GM12878 (cell line): ENCODE measurements around the gene DCAF11. TPM values are rescaled to one million over a fixed set of nuclear protein-coding genes. Genes with fewer than 3 reads are reported as not detected.

Source experiments
- ATAC-seq: fragments of 200-7000 bp; cut with Tn5 transposase; 3 replicates; pipeline ENCODE4 v1.9.1; 2020; ENCODE audit warnings: mild to moderate bottlenecking, moderate library complexity
- BruUV-seq: library from RNA; stranded (reverse); fragments of 400-500 nt; replicated peaks from 2 replicates; lab custom pipeline; 2021; lab: Mats Ljungman, UMichigan
- CTCF ChIA-PET: fragments of 300-600 bp; sonication (Branson Sonifier 250); formaldehyde crosslinking; extraction: SDS; loops from one replicate; lab custom pipeline; 2021; ENCODE audit warnings: inconsistent platforms; lab: Yijun Ruan, JAX
- POLR2A ChIA-PET: fragments of 350-600 bp; formaldehyde crosslinking; extraction: SDS; loops from one replicate; lab custom pipeline; 2021; ENCODE audit warnings: inconsistent platforms; lab: Charles Lee
- RAD21 ChIA-PET: fragments of 300-600 bp; sonication (Branson Sonifier 250); formaldehyde crosslinking; loops from one replicate; lab custom pipeline; 2023; ENCODE audit warnings: antibody characterized with exemption; ENCODE audit not compliant: unreplicated experiment; lab: Charles Lee
- SMC1A ChIA-PET: fragments of 300-600 bp; sonication (Branson Sonifier 250); formaldehyde crosslinking; loops from one replicate; lab custom pipeline; 2023; ENCODE audit not compliant: unreplicated experiment, uncharacterized antibody; lab: Charles Lee
- DNase-seq: peaks from one replicate; pipeline ENCODE4 v3.0.0-alpha.2; 2011; ENCODE audit warnings: low read depth, low spot score
- FAIRE-seq: peaks from 3 replicates; lab custom pipeline; 2011; peaks lifted over from hg19 to GRCh38; lab: Jason Lieb, UNC
- H2AFZ ChIP-seq: 2 replicates; pipeline ENCODE4 v1.6.0; 2011; ENCODE audit warnings: low read depth, low read length, control low read depth; ENCODE audit not compliant: control insufficient read depth
- H3K27ac ChIP-seq: 2 replicates; pipeline ENCODE4 v1.5.1; 2011; ENCODE audit warnings: control low read depth; ENCODE audit not compliant: control insufficient read depth, insufficient read depth
- H3K27me3 ChIP-seq, 2 experiments: replicated peaks in 1 of 2; 2 replicates each; pipeline versions ENCODE4 v1.6.0 to v1.6.1; 2011; ENCODE audit warnings: low read length in 1 of 2; ENCODE audit not compliant: control insufficient read depth in 2 of 2, insufficient read depth in 2 of 2
- H3K36me3 ChIP-seq, 2 experiments: 2 replicates each; pipeline ENCODE4 v1.5.1; 2011; ENCODE audit warnings: low read length in 1 of 2; ENCODE audit not compliant: control insufficient read depth in 2 of 2, insufficient read depth in 2 of 2
- H3K4me1 ChIP-seq: 2 replicates; pipeline ENCODE4 v1.6.1; 2011; ENCODE audit warnings: mild to moderate bottlenecking, low read length, moderate library complexity, mixed read lengths; ENCODE audit not compliant: control insufficient read depth, insufficient read depth
- H3K4me2 ChIP-seq: 2 replicates; pipeline ENCODE4 v1.6.0; 2011; ENCODE audit warnings: control low read depth; ENCODE audit not compliant: control insufficient read depth, insufficient read depth
- H3K4me3 ChIP-seq: fragments of 200-600 bp; sonication (generic); 2 replicates; pipeline ENCODE4 v1.5.1; 2016
- H3K79me2 ChIP-seq: 2 replicates; pipeline ENCODE4 v1.6.0; 2011; ENCODE audit warnings: low read length; ENCODE audit not compliant: control insufficient read depth, insufficient read depth
- H3K9ac ChIP-seq: 2 replicates; pipeline ENCODE4 v1.8.0; 2011; ENCODE audit warnings: low read length, control low read depth, mixed read lengths; ENCODE audit not compliant: control insufficient read depth, insufficient read depth
- H3K9me3 ChIP-seq: replicated peaks from 3 replicates; pipeline ENCODE4 v1.5.1; 2011; ENCODE audit warnings: mild to moderate bottlenecking, low read length; ENCODE audit not compliant: control insufficient read depth, insufficient read depth
- H4K20me1 ChIP-seq: 2 replicates; pipeline ENCODE4 v1.6.0; 2011; ENCODE audit not compliant: control insufficient read depth, insufficient read depth
- ASH2L ChIP-seq: fragments of 300-600, 200-600 bp; sonication (generic); IDR thresholded peaks from 2 replicates; pipeline ENCODE4 v1.6.1; 2017; ENCODE audit warnings: low read depth, mild to moderate bottlenecking, borderline replicate concordance
- CTCF ChIP-seq, 3 experiments: IDR thresholded peaks in 2 of 3; conservative IDR thresholded peaks in 1 of 3; 2 replicates each; pipeline ENCODE4 v1.5.1; 2011; ENCODE audit warnings: low read depth in 3 of 3, low read length in 3 of 3, mild to moderate bottlenecking in 3 of 3, control low read depth in 2 of 3, moderate library complexity in 2 of 3, inconsistent platforms in 1 of 3, mixed read lengths in 1 of 3; ENCODE audit not compliant: control insufficient read depth in 2 of 3, insufficient read depth in 1 of 3; ENCODE audit errors: extremely low read depth in 1 of 3
- FOXM1 ChIP-seq: IDR thresholded peaks from 2 replicates; pipeline ENCODE4 v1.6.1; 2012; ENCODE audit warnings: low read depth, mild to moderate bottlenecking, inconsistent platforms, low read length, moderate library complexity
- MXI1 ChIP-seq: fragments of 150-350 bp; IDR thresholded peaks from 2 replicates; pipeline ENCODE4 v1.6.1; 2011; ENCODE audit warnings: low read depth, mild to moderate bottlenecking, inconsistent platforms, low read length, improper control_type of control experiment
- RFX5 ChIP-seq: IDR thresholded peaks from 2 replicates; pipeline ENCODE4 v1.6.1; 2011; ENCODE audit warnings: low read depth, low read length, improper control_type of control experiment
- SUPT20H ChIP-seq: IDR thresholded peaks from 2 replicates; pipeline ENCODE4 v1.6.1; 2011; ENCODE audit warnings: low read depth, mild to moderate bottlenecking, low read length, moderate library complexity, borderline replicate concordance; ENCODE audit not compliant: control insufficient read depth
- ZBED1 ChIP-seq: IDR thresholded peaks from 2 replicates; pipeline ENCODE4 v1.6.1; 2016; ENCODE audit warnings: borderline replicate concordance
- ZZZ3 ChIP-seq: IDR thresholded peaks from 2 replicates; pipeline ENCODE4 v1.6.1; 2011; ENCODE audit warnings: low read depth; ENCODE audit not compliant: control insufficient read depth, insufficient read length
- WGBS: methylation state at CpG from one replicate; pipeline ENCODE4 v1.1.6; 2016; ENCODE audit warnings: low lambda C conversion rate; ENCODE audit not compliant: insufficient replicate concordance, insufficient coverage; ENCODE audit errors: missing lambda C conversion rate; 5-methylcytosine and 5-hydroxymethylcytosine counted together
- in situ Hi-C: fragments of 300-500 bp; cut with MboI; formaldehyde crosslinking; loops from 9 replicates; pipeline ENCODE4 v1.14.3; 2018; ENCODE audit warnings: mixed read lengths
- intact Hi-C: fragments of 100-400 bp; cut with micrococcal nuclease; formaldehyde crosslinking; loops from one replicate; pipeline ENCODE4 v1.14.2; 2022; ENCODE audit not compliant: unreplicated experiment
- polyA plus RNA-seq, 11 experiments: library from polyadenylated mRNA; depleted of rRNA in 4 of 11; unstranded in 6 of 11; stranded (reverse) in 5 of 11; fragments of >200 nt; fragmentation: Nextera tagmentation in 4 of 11; fragmentation: Illumina TruSeq in 1 of 11; extraction: Ambion mirVana in 4 of 11; extraction: Trizol in 1 of 11; gene quantifications; 1 replicate in 1 of 11; 2 replicates in 10 of 11; pipeline versions ENCODE4 v1.2.1 to v1.2.3, GENCODE V29; 2011 to 2016; ENCODE audit warnings: inconsistent platforms in 2 of 11, missing spikeins in 2 of 11, low read depth in 1 of 11
- total RNA-seq, 4 experiments: library from RNA; depleted of rRNA in 3 of 4; stranded (reverse); fragments of >200 nt in 3 of 4; fragmentation: Illumina TruSeq in 1 of 4; extraction: Trizol in 1 of 4; gene quantifications; 2 replicates each; pipeline versions ENCODE4 v1.2.1 to v1.2.3, GENCODE V29; 2013 to 2021

DCAF11 gene
- total and polyA plus RNA-seq, 10 of the 15 experiments (the other 5 are each of a cell fraction or from before 2014, with no cell fraction given): 13.4 to 91.2 (median 68.7) TPM

- no peaks in the 10 kb centered on the region for H4K20me1 ChIP-seq
- no peak overlapping the region; the same call in 1 of the 2 replicates for H2AFZ ChIP-seq
- H3K79me2 ChIP-seq: peaks cover 43% of the 10 kb centered on the region
- H3K4me2 ChIP-seq: peak overlapping the region; percentile 9
- FAIRE-seq: no peak
- TF ChIP-seq SUPT20H: no peak
- no peak for TF ChIP-seq ZZZ3
- no peak for TF ChIP-seq ZBED1
- no peak for TF ChIP-seq MXI1
- TF ChIP-seq ASH2L: no peak
- TF ChIP-seq FOXM1: no peak
- TF ChIP-seq RFX5: no peak
- TF ChIP-seq CTCF (IDR thresholded peaks at IDR 0.05 in 2 of 3, conservative IDR thresholded peaks at IDR 0.05 in 1 of 3; ENCODE audit: control insufficient read depth in 2 of 3, extremely low read depth in 1 of 3, insufficient read depth in 1 of 3, low read depth in 3 of 3, low read length in 3 of 3): no peak
- in situ Hi-C loops (no loop called here), intact Hi-C loops (loop anchor here (1.0 kb wide), 1 partner anchor 53 kb away; the partner anchor contains the start of gene CHMP4A)
- 84% methylated on average over 4 of the region's 4 CpGs for WGBS
- peaks cover 37% of the 10 kb centered on the region for H3K4me1 ChIP-seq
- ChIA-PET SMC1A (interaction anchor here (0.7 to 4.9 kb wide), 21 partner anchors 9 to 147 kb away, joined by 3 to 54 read pairs (median 9); partner anchors contain the start of genes CIDEB, DCAF11, DHRS1 and EMC9), CTCF (interaction anchor here (0.8 to 4.2 kb wide), 32 partner anchors 10 to 529 kb away, joined by 3 to 63 read pairs (median 6); partner anchors contain the start of genes CARMIL3, CHMP4A, CIDEB and DCAF11), RAD21 (interaction anchor here (0.8 to 4.5 kb wide), 23 partner anchors 10 to 148 kb away, joined by 3 to 60 read pairs (median 11); partner anchors contain the start of genes CHMP4A, CIDEB, DCAF11 and EMC9), POLR2A (interaction anchor here (1.0 to 4.8 kb wide), 19 partner anchors 10 to 139 kb away, joined by 4 to 99 read pairs (median 14); partner anchors contain the start of genes CHMP4A, DCAF11, DHRS1 and EMC9)
- peak overlapping the region; percentile 83 for H3K9ac ChIP-seq
- peak overlapping the region; percentile 96 for H3K27ac ChIP-seq
- H3K9me3 ChIP-seq: no peaks in the 10 kb centered on the region
- no peaks in the 10 kb centered on the region for H3K27me3 ChIP-seq
- no peak for ATAC-seq
- H3K4me3 ChIP-seq: no peak overlapping the region
- H3K36me3 ChIP-seq: peaks cover 39 to 47% of the 10 kb centered on the region in 2 experiments
- TSS peak; percentile 89 for BruUV-seq
- DNase-seq: no peak
These were observed 45.9 kb downstream of the DCAF11 start for GRCh38 chr14:24160499-24160849.
